NCI-H187 (cell line): ENCODE data around the gene LIPC.

Experiments
- DNase-seq, 2 experiments: peaks; one replicate each; lab custom pipeline; 2025; lab: John Stamatoyannopoulos, UW

The LIPC gene

DNA sequence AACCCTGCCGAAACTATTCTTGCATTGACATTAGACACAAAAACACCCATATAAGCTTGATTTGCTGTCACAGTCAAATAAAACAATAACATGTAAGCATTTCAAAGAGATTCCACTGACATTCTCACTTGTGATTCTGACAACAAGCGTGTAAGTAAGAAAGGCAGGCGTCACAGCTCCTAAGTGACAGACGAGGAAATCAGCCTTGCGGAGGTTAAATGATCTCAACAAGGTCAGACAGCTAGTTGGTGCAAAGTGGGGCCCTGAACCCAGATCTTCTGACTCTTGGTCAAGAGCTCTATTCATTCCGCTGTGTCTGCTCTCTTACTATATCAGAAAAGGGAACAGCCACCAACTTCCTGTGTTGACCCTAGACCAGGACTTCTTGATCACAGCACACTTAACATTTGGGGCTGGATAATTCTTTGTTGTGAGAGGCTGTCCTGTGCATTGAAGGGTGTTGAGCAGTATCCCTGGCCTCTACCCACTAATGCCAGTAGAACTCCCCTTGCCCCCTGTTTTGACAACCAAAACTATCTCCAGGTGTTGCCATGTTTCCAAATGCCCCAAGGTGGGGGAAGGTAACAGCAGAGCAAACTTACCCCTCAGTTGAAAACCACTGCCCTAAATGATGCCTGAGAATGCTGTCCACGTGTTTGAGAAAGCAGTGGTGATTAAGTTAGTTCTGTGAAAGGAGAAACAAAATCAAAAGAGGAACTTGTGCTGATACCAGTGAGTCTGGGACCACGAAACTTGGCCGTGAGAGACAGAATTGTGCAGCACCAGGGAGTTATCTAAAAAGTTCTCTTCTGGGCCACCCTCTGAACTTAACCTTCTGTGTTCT, 86.1 kb downstream of the LIPC start:
- no peak for DNase-seq

DNA sequence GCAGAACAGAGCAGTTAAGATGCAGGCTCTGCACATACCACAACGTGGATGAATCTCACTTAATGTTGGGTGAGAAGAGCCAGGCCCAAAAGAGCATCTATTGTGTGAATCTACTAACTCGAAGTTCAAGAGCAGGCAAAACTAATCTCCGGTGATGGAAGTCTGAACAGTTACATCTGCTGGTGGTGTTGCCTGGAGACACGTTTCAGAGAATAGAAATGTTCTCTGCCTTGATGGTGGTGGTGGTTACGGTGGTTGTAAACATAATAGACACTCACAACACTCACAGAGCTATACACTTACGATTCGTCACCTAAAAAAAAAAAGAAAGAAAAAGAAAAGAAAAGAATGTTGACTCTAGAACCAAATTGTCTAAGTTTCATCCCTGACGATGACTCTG, 86.8 kb downstream of the LIPC start:
- DNase-seq, result no peak

DNA sequence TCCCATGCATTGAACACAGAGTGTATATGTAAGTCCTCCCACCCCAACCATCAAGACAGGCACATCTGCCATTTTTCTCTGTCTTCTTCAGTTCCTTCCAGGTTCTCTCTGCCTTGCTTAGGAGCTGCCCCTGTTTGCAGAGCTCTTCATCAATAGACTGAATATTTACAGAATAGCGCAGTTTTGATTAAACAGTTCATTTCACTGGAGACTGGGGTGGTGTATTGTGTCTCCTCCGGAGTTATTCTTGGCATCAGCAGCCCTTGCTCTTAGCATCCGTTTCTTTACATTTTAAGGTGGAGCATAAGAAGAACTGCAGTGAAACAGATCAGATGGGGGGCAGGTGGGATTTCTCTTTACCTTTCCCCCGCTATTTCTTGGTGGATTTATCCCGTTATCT, 87.7 kb downstream of the LIPC start:
- no peak for DNase-seq

DNA sequence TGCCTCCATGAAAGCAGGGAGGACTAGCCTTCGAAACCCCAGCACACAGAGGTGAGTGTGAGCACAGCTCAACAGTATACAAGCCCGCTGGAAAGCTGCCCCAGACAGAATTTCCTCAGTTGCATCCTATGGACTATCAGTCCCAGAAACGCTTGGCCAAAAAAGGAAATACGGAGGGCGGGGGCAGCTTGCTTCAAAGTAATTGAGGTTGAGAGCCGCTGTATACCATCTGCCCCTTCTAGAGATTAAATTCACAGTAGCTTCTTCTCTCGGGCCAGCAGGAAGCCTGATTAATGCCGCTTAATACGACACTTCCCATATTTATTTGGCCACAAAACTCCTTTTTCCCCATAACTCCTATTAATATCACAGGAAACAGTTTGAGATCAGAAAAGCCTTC, 88.7 kb downstream of the LIPC start:
- DNase-seq, result no peak

DNA sequence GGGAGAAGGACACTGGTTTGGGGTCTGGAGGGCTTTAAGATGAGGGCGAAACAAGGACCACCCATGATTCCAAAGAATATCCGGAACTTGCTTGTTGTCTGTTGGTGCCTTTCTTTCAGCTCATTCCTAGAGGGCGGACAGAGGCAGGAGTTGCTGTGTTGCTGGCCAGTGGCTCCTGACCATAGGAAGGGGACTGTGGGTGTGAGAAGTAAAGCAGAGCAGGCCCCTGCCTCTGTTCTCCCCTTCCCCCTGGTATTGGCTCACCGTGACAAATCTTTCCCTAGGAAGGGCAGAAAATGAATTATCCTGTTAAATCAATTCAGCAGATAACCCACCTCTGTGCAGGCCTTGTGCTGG, 89.1 kb downstream of the LIPC start:
- DNase-seq, result no peak

DNA sequence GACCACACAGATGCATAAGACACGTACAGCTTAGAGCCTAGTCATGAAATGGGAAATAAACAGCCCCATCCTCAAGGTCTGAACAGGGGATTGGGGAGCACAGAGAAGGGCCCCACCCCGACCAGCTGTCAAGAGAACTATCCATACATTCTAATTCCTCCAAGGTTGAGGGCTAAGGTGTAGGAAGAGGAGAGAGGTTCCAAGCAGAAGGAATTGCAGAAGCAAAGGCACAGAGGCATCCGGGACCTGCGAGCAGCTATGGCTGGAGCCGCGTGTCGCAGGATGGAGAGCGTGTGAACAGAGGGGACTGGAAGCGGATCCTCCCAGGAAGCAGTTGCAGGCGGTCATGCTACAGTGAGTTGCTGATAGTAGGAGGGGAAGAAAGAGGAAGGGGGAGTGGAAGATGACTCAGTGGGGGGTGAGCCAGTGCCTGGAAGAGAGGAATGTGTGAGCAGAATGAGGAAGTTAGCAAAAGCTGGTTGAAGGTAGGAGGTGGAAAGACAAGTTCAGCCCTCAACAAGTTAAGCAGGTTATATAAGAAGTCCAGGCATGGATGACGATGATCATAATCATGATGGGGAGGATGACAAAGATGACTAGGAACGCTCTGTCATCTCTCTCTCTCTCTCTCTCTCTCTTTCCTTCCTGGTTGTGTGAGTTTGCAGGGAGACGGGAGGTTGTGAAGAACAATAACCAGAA, 89.7 kb downstream of the LIPC start:
- no peak for DNase-seq

DNA sequence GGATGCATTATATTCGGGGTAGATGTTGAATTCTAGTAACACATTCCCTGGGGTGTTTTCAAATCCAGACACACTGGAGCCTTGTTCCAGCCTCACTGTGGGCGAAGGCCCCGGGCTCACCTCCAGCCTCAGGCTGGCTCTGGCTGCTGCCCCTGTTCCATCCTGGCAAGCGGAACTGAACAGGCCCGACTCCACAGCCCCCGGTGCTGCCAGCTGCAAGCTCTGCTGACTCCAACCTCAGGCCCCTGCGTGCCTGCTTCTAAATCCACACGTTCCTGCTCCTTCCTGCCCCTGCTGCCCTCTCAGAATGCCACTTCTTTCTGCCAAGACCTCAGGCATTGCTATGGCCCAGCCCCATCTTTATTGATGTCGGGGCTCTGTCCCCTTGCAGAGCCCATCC, 90.6 kb downstream of the LIPC start:
- no peak for DNase-seq

DNA sequence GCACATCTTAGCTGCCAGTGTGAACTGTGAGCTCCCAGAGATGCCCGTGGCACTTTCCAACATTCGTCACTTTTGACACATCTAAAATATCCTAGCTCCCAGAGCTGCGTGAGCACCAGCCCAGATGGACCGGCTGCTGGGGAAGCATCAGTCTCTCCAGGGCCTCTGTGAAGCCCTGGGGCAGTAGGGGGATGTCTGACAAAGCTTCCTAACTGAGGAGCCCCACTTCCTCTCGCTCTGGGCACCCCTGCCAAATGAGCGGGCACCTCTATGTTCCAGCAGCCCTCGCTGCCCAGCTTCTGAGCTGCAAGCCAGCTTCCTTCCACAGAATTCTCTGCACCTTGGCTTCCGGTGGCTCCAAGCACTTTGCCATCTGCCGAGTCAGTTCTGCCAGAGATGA, 91.1 kb downstream of the LIPC start:
- DNase-seq, result no peak

DNA sequence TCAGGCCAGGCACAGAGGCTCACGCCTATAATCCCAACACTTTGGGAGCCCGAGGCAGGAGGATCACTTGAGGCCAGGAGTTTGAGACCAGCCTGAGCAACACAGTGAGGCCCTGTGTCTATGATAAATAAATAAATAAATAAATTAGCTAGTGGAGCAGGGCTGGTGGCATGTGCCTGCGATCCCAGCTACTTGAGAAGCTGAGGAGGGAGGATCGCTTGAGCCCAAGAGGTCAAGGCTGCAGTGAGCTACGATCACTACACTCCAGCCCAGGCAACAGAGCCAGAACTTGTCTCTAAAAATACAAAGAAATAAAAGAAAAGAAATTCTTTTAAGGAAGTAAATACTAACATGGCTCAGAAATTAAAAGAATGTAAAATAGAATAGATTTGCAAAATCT, 91.8 kb downstream of the LIPC start:
- no peak for DNase-seq

DNA sequence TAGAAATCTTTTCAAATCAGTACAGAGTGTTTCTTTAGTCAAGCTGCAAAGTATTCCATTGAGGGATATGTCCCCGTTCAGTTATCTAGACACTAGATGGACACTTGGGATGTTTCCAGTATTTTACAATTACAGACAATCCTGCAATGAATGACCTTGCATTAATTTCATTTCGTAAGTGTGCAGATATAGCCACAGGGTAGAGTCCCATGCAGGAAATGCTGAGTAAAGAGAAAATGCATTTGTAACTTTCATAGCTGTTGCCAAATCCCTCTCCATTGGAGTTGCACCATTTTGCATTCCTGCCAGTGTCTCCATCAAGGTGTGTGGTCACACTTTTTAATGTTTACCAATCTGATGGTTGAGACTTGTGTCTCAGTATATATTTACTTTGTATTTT, 92.5 kb downstream of the LIPC start:
- no peak for DNase-seq

DNA sequence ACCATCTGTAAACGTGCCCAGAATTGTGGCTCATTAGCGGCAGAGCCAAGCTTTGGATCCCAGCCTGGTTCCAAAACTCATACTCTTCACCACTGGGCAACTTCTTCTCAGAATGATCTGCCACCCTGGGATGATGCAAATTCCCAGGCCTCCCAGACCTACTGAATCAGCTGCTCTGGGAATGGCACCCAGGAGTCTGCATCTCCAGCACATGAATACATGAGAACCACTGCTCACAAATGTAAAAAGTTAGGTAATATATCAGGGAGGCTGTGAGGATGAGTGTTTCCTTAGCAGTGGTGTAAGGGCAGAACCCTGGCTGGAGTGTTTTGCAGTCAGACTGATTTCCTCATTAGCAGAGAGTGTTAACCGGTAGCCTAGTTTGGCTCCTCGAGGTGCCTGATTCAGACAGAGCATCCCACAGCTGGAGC, 94.2 kb downstream of the LIPC start:
- no peak for DNase-seq

DNA sequence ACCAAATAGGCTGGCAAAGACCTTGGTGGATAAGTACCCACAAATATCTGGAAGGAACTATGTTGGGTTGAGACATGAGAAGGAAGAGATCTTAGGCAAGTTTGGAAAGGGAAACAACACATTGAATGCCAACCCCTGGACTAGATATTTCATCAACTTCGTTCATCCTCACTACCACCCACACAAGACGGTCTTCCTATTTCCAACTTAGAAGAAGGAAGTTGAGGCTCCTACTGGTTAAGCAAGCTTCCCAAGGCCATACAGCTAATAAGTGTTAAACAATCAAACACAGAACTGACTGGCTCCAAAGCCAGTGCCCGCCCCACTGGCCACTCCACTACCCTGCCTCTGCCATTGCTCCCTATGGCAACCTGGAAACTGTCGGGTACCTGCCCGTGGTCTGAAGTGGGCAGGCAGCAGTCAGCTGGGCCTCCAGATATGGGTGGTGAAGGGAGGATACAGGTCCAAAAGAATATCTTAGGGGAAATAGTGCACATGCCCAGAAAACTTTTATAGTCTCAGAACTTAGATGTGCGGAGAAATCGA, 94.9 kb downstream of the LIPC start:
- no peak for DNase-seq

DNA sequence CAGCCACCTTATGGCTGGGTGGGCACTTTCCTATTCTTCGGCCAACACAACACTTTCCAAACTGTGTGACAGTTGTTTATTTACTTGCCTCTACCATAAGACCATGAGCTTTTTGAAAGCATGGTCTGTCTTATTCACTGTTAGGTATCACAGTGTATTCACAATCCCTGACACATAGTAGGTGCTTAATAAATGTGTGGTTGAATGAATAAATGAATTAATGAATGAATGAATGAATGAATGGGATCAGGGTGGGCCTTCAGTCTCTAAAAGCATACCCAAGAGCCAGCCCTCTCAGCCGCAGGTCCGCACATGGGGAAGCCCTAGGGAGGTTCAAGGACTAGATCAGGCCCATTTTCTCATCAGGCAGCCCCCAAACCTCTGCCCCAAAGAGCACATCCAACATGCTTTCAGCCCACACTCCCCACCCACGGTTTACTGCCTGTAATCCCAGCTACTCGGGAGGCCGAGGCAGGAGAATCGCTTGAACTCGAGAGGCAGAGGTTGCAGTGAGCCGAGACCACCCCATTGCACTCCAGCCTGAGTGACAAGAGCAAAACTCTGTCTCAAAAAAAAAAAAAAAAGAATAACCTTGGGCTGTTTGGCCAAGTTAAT, 95.9 kb downstream of the LIPC start:
- DNase-seq, result no peak

DNA sequence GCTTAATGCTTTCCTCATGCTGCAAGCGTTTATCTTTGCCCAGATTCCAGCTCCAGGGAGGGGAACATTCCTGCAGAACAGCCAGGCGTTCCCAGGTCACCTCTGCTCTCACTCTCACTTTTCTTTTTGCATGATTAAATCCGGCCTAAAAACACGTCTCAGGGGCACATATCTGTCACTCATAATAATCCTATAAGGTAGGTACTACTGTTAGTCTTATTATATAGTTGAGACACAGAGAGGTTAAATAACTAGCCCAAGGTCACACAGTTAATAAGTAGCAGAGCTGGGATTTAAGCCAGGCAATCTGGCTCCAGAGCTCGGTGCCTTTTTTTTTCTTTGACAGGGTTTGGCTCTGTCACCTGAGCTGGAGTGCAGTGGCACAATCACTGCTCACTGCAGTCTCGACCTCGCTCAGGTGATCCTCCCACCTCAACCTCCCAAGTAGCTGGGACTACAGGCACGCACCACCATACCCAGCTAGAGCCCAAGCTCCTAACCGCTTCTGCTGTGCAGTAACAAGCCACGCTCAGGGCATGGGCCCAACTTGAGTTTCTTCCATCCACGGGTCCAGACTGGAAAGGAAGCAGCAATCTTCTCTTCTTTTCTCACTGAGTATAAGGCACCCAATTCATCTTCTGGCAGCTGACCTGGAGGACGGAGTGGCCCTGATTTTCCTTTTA, 96.5 kb downstream of the LIPC start:
- DNase-seq, result no peak

DNA sequence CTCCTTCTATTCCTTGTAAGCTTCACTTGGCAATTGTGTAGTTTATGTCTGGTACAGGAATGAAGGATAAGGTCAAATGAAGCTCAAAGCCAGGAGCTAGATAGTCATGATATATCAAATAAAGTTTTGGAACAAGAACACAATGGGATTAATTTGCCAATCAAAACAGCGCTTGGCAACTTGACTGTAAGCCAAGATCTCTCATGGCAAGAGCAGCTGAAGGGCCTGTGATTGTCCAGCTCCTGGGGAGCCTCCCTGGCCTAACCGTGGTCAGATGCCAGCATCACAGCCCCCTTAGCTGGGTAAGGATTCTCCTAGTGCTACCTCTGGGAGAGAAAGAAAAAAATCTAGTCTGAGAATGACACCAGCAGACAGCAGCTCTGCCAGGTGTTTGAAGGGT, 97.2 kb downstream of the LIPC start:
- DNase-seq, result no peak

DNA sequence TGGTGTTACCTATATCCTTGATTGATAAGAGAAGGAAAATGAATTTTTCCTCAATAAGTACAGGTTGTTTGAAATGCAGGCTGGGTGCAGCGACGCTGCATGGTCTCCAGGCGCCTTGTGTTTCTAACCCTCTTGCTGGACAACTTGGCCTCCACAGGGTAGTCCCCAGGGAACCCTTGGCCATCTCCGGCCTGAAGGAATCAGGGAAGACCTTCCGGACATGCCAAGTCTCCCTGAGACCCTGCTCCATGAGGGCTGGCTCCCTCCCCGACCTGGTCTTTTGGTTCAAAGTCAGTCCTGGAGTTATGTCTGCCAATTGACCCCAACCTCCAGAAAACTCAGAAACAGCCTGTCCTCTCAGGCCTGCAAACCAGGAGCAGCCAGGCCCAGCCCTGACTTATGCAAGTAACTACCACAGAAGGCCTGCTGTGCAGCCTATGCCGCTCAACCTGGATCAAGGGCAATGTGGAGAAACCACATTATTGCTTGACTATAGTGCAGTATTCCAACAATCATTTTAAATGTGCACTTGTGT, 98.3 kb downstream of the LIPC start:
- no peak for DNase-seq

DNA sequence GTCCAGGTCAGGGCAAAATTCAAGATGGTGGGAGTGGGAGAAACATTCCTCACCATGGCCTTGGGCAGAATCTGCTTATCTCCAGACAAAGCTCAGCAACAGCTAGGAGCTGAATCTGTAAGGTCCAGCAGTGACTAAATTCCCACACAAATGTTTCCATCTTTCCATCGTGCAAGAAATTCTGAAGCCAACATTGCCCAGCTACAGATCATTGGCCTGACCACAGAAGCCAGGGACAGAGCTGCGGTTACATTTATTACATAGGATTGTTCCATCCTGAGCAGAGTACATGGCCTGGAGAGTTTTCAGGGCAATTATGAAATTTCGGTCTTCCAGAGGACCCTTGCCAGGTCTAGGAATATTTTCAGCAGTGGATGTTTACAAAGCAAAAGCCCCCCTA, 100.3 kb downstream of the LIPC start:
- DNase-seq, result no peak

DNA sequence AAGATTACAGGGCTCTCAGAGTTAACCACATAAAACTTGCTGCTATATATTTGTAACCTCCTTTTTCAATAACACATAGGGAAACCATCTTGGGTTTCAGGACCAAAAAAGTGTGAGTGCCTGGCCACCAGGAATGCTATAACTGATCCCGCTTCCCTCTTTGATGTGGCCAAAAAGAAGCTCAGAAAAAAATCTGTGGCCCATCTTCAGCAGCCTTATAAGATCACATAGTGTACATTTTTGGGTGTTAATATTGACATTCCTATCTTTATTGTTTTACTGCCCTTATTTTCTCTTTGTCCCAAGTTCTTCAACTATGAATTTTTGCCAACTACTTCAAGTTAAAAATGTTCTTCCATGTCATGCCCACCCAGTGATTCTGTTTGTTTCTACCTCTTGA, 102.8 kb downstream of the LIPC start:
- DNase-seq, result no peak

DNA sequence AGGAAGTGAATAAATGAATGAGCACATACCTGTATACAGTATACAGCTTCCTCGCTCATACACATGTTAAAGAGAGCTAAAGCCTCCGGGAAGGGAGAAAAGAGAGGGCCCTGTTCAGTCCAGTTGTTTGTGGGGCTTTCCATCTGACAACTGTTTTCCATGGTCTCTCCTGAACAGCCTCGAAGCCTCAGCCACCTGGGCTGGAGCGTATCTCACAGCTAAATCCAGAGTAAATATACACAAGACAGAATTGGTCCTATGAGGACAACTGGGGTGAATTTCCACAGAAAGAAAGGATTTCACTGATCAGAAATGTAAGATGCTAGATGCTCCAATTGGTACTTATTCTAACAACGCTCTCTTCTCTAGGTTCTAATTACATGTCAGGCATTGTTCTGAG, 103.5 kb downstream of the LIPC start:
- DNase-seq, result no peak

DNA sequence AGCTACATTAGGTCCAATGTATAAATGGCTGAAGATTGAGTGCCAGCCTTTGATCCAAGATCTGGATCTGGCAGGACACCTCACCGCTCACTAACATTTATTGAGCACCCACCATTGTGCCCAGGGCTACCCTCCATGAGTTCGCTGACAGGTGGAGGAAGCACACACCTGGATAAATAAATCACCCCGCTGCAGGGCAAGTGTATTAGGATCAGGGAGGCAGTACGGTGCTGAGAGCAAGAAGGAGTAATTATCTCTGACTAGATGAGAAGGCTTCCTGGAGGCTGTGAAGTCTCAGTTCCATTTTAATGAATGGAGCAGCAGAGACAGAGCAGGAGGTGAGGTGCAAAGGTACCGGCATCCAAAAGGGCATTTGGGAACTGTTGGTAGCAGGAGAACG, 104.1 kb downstream of the LIPC start:
- DNase-seq, result no peak

DNA sequence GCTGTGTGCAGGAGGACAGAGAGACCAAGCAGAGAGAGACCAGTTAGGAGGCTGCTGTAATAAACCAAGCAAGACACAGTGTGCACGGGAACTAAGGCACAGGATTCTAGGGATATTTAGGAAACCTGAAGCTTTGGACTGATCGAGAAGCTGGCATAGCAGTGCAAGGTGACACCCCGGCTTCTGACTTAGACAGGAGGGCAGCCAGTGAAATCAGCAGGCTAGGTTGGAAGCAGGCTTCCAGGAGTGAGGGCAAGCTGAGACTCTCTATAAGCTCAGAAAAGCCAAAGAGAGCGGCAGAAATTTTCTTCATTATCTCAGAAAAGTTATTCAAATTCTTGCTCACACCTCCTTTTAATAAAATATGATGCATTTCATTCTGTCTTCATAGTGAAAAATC, 104.6 kb downstream of the LIPC start:
- DNase-seq, result no peak

DNA sequence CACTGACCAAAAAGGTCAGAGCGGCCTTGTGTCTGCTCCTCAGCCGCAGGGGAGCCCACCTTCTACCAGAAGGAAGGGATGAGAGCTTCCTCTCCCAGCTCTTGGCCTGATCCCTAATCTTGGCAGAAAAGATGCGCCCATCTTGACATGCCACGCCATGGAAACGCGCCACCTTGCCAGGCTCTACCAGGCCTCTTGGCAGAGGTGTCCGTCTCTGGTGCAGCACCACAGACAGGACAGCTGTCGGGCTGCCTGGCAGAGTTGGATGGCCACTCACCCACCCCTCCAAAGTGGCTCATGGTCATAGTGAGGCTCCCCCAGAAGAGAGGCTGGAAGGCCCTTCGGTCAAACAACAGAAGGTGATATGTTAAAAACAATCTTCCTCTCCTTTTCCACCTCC, 105.2 kb downstream of the LIPC start:
- no peak for DNase-seq
